GM23338 (cell line): Measurements from ENCODE around the gene DDX54.

Experiments
- CREB1 ChIP-seq: fragments of 250-450 bp; sonication (Bioruptor Pico); IDR thresholded peaks from 2 replicates; pipeline ENCODE4 v1.5.0; 2020; ENCODE audit warnings: low read depth, mild to moderate bottlenecking, moderate library complexity
- EZH2 ChIP-seq: fragments of 200-600 bp; sonication (generic); IDR thresholded peaks from one replicate; pipeline ENCODE4 v1.8.0; 2017; ENCODE audit warnings: antibody characterized with exemption, mild to moderate bottlenecking, low read depth; ENCODE audit not compliant: unreplicated experiment
- EZH2phosphoT487 ChIP-seq: fragments of 200-600 bp; sonication (generic); IDR thresholded peaks from one replicate; pipeline ENCODE4 v1.8.1; 2018; ENCODE audit warnings: antibody characterized with exemption; ENCODE audit not compliant: unreplicated experiment
- JUNB ChIP-seq: IDR thresholded peaks from one replicate; pipeline ENCODE4 v1.6.1; 2016; ENCODE audit warnings: antibody characterized with exemption; ENCODE audit not compliant: unreplicated experiment
- NANOG ChIP-seq: IDR thresholded peaks from 2 replicates; pipeline ENCODE4 v1.6.1; 2016; ENCODE audit warnings: antibody characterized with exemption, borderline replicate concordance
- POLR2AphosphoS5 ChIP-seq: IDR thresholded peaks from 2 replicates; pipeline ENCODE4 v1.6.1; 2016; ENCODE audit warnings: antibody characterized with exemption, low read depth
- REST ChIP-seq: IDR thresholded peaks from one replicate; pipeline ENCODE4 v1.6.1; 2018; ENCODE audit warnings: antibody characterized with exemption; ENCODE audit not compliant: unreplicated experiment
- STAT1 ChIP-seq: IDR thresholded peaks from one replicate; pipeline ENCODE4 v1.6.1; 2016; ENCODE audit warnings: antibody characterized with exemption; ENCODE audit not compliant: unreplicated experiment
- TF ChIP-seq, protein P1 (sequence below), 2 experiments: fragments of 200-600 bp in 1 of 2; sonication (generic) in 1 of 2; conservative IDR thresholded peaks; 2 replicates each; pipeline versions ENCODE4 v1.5.1 to v1.6.1; 2016 to 2017; ENCODE audit warnings: antibody characterized with exemption in 2 of 2, low read depth in 2 of 2, mild to moderate bottlenecking in 2 of 2, moderate library complexity in 1 of 2
- TF ChIP-seq, protein P2 (sequence below): IDR thresholded peaks from 2 replicates; pipeline ENCODE4 v1.6.1; 2016; ENCODE audit warnings: antibody characterized with exemption

DNA sequence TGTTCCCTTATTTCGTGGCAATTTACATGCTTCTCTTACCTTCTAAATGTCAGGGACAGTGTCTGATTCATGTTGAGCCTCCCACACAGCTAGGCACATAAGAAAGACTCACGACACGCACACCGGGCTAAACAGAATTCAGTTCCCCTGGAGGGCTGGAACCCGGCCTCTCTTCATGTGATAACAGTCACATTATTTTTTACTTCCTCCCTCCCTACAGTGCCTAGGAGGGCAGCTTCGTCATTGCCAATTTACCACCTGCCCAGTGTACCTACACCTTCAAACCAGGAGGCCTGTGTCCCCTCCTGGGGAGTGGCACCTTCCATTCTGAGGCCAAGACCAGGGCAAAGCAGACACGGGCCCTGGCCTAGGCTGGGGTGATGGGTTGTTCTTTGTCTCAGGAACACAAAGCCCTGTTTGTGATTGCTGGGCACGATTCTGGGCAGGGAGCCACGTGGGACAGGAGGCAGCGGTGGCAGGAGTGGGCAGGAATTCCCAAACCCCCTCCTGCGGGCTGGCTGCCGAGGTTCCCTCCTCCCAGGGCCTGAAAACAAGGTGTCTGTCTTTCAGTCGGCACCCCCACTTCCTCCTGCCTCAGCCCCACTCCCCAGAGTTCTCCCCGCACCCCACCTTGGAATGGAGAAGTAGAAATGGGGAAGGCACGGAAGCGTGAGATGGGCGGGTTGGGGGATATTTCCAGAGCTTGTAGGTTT, 42.9 kb downstream of the DDX54 start:
- TF ChIP-seq, protein P1, sequence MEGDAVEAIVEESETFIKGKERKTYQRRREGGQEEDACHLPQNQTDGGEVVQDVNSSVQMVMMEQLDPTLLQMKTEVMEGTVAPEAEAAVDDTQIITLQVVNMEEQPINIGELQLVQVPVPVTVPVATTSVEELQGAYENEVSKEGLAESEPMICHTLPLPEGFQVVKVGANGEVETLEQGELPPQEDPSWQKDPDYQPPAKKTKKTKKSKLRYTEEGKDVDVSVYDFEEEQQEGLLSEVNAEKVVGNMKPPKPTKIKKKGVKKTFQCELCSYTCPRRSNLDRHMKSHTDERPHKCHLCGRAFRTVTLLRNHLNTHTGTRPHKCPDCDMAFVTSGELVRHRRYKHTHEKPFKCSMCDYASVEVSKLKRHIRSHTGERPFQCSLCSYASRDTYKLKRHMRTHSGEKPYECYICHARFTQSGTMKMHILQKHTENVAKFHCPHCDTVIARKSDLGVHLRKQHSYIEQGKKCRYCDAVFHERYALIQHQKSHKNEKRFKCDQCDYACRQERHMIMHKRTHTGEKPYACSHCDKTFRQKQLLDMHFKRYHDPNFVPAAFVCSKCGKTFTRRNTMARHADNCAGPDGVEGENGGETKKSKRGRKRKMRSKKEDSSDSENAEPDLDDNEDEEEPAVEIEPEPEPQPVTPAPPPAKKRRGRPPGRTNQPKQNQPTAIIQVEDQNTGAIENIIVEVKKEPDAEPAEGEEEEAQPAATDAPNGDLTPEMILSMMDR (conservative IDR thresholded peaks at IDR 0.05; ENCODE audit: low read depth in 2 of 2) = no peak
- no peak for TF ChIP-seq POLR2AphosphoS5
- no peak for TF ChIP-seq EZH2
- TF ChIP-seq JUNB = no peak
- TF ChIP-seq CREB1 = no peak
- TF ChIP-seq NANOG = no peak
- TF ChIP-seq REST = no peak
- TF ChIP-seq, protein P2, sequence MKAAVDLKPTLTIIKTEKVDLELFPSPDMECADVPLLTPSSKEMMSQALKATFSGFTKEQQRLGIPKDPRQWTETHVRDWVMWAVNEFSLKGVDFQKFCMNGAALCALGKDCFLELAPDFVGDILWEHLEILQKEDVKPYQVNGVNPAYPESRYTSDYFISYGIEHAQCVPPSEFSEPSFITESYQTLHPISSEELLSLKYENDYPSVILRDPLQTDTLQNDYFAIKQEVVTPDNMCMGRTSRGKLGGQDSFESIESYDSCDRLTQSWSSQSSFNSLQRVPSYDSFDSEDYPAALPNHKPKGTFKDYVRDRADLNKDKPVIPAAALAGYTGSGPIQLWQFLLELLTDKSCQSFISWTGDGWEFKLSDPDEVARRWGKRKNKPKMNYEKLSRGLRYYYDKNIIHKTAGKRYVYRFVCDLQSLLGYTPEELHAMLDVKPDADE = no peak
- TF ChIP-seq EZH2phosphoT487 = no peak
- TF ChIP-seq STAT1 = no peak
